WTC11 (cell line): ENCODE measurements around the gene ECT2.

Experiments
- CREB1 ChIP-seq: sonication (generic); formaldehyde crosslinking; IDR thresholded peaks from 2 replicates; pipeline ENCODE4 v1.8.0; 2023; ENCODE audit warnings: mild to moderate bottlenecking, missing genetic modification reagents
- JUN ChIP-seq: sonication (generic); formaldehyde crosslinking; IDR thresholded peaks from 2 replicates; pipeline ENCODE4 v1.8.0; 2023; ENCODE audit warnings: mild to moderate bottlenecking, missing genetic modification reagents
- TCF7 ChIP-seq: sonication (generic); formaldehyde crosslinking; IDR thresholded peaks from 2 replicates; pipeline ENCODE4 v1.8.0; 2022; ENCODE audit warnings: mild to moderate bottlenecking, low read depth, missing genetic modification reagents, moderate library complexity
- TEAD4 ChIP-seq: sonication (generic); formaldehyde crosslinking; IDR thresholded peaks from 2 replicates; pipeline ENCODE4 v1.8.0; 2022; ENCODE audit warnings: mild to moderate bottlenecking, missing genetic modification reagents
- ZNF121 ChIP-seq: sonication (generic); formaldehyde crosslinking; IDR thresholded peaks from 2 replicates; pipeline ENCODE4 v1.8.0; 2023; ENCODE audit warnings: missing genetic modification reagents
- TF ChIP-seq, protein P1 (sequence below): fragments of 200-600 bp; IDR thresholded peaks from 2 replicates; pipeline ENCODE4 v1.8.0; 2022; ENCODE audit warnings: antibody characterized with exemption
- TF ChIP-seq, protein P2 (sequence below): sonication (generic); formaldehyde crosslinking; conservative IDR thresholded peaks from 2 replicates; pipeline ENCODE4 v1.8.1; 2023; ENCODE audit warnings: mild to moderate bottlenecking, low read depth, missing genetic modification reagents, moderate library complexity
- TF ChIP-seq, protein P3 (sequence below): sonication (generic); formaldehyde crosslinking; IDR thresholded peaks from 2 replicates; pipeline ENCODE4 v1.8.1; 2022; ENCODE audit warnings: low read depth, missing genetic modification reagents, borderline replicate concordance
- TF ChIP-seq, protein P4 (sequence below): sonication (generic); formaldehyde crosslinking; IDR thresholded peaks from 2 replicates; pipeline ENCODE4 v1.8.0; 2023; ENCODE audit warnings: mild to moderate bottlenecking, missing genetic modification reagents

DNA sequence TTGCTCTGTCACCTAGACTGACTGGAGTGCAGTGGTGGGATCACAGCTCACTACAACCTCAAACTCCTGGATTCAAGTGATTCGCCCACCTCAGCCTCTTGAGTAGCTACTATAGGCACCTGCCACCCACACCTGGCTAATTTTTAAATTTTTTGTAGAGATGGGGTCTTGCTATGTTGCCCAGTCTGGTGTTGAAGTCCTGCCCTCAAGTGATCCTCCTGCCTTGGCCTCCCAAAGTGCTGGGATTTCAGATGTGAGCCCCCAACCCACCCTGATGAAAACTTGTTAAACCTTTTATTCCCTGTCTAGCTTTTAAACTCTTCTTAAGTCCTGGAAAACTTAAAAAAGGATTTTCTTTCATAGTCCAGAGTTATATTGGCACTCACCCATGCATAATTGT lies 2.6 kb downstream of the ECT2 start:
- TF ChIP-seq TEAD4 (CRISPR knock-in tag) (no peak), JUN (CRISPR knock-in tag) (no peak), TCF7 (CRISPR knock-in tag) (no peak), CREB1 (no peak), ZNF121 (CRISPR knock-in tag) (peak; percentile 86; the same call in 1 of the 2 replicates)
- TF ChIP-seq, protein P1, sequence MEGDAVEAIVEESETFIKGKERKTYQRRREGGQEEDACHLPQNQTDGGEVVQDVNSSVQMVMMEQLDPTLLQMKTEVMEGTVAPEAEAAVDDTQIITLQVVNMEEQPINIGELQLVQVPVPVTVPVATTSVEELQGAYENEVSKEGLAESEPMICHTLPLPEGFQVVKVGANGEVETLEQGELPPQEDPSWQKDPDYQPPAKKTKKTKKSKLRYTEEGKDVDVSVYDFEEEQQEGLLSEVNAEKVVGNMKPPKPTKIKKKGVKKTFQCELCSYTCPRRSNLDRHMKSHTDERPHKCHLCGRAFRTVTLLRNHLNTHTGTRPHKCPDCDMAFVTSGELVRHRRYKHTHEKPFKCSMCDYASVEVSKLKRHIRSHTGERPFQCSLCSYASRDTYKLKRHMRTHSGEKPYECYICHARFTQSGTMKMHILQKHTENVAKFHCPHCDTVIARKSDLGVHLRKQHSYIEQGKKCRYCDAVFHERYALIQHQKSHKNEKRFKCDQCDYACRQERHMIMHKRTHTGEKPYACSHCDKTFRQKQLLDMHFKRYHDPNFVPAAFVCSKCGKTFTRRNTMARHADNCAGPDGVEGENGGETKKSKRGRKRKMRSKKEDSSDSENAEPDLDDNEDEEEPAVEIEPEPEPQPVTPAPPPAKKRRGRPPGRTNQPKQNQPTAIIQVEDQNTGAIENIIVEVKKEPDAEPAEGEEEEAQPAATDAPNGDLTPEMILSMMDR: no peak
- TF ChIP-seq, protein P2, sequence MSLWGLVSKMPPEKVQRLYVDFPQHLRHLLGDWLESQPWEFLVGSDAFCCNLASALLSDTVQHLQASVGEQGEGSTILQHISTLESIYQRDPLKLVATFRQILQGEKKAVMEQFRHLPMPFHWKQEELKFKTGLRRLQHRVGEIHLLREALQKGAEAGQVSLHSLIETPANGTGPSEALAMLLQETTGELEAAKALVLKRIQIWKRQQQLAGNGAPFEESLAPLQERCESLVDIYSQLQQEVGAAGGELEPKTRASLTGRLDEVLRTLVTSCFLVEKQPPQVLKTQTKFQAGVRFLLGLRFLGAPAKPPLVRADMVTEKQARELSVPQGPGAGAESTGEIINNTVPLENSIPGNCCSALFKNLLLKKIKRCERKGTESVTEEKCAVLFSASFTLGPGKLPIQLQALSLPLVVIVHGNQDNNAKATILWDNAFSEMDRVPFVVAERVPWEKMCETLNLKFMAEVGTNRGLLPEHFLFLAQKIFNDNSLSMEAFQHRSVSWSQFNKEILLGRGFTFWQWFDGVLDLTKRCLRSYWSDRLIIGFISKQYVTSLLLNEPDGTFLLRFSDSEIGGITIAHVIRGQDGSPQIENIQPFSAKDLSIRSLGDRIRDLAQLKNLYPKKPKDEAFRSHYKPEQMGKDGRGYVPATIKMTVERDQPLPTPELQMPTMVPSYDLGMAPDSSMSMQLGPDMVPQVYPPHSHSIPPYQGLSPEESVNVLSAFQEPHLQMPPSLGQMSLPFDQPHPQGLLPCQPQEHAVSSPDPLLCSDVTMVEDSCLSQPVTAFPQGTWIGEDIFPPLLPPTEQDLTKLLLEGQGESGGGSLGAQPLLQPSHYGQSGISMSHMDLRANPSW (CRISPR knock-in tag): no peak
- TF ChIP-seq, protein P3, sequence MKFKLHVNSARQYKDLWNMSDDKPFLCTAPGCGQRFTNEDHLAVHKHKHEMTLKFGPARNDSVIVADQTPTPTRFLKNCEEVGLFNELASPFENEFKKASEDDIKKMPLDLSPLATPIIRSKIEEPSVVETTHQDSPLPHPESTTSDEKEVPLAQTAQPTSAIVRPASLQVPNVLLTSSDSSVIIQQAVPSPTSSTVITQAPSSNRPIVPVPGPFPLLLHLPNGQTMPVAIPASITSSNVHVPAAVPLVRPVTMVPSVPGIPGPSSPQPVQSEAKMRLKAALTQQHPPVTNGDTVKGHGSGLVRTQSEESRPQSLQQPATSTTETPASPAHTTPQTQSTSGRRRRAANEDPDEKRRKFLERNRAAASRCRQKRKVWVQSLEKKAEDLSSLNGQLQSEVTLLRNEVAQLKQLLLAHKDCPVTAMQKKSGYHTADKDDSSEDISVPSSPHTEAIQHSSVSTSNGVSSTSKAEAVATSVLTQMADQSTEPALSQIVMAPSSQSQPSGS (CRISPR knock-in tag): no peak
- TF ChIP-seq, protein P4, sequence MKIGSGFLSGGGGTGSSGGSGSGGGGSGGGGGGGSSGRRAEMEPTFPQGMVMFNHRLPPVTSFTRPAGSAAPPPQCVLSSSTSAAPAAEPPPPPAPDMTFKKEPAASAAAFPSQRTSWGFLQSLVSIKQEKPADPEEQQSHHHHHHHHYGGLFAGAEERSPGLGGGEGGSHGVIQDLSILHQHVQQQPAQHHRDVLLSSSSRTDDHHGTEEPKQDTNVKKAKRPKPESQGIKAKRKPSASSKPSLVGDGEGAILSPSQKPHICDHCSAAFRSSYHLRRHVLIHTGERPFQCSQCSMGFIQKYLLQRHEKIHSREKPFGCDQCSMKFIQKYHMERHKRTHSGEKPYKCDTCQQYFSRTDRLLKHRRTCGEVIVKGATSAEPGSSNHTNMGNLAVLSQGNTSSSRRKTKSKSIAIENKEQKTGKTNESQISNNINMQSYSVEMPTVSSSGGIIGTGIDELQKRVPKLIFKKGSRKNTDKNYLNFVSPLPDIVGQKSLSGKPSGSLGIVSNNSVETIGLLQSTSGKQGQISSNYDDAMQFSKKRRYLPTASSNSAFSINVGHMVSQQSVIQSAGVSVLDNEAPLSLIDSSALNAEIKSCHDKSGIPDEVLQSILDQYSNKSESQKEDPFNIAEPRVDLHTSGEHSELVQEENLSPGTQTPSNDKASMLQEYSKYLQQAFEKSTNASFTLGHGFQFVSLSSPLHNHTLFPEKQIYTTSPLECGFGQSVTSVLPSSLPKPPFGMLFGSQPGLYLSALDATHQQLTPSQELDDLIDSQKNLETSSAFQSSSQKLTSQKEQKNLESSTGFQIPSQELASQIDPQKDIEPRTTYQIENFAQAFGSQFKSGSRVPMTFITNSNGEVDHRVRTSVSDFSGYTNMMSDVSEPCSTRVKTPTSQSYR (CRISPR knock-in tag): no peak
